ENCODE results near the gene STPG4.

Gene STPG4

GRCh38 chr2:47072018-47072691 is 83.0 kb downstream of the STPG4 start:
- peak overlapping the region; percentile 72 for H3K27ac ChIP-seq
- TF ChIP-seq, protein P1, sequence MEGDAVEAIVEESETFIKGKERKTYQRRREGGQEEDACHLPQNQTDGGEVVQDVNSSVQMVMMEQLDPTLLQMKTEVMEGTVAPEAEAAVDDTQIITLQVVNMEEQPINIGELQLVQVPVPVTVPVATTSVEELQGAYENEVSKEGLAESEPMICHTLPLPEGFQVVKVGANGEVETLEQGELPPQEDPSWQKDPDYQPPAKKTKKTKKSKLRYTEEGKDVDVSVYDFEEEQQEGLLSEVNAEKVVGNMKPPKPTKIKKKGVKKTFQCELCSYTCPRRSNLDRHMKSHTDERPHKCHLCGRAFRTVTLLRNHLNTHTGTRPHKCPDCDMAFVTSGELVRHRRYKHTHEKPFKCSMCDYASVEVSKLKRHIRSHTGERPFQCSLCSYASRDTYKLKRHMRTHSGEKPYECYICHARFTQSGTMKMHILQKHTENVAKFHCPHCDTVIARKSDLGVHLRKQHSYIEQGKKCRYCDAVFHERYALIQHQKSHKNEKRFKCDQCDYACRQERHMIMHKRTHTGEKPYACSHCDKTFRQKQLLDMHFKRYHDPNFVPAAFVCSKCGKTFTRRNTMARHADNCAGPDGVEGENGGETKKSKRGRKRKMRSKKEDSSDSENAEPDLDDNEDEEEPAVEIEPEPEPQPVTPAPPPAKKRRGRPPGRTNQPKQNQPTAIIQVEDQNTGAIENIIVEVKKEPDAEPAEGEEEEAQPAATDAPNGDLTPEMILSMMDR (conservative IDR thresholded peaks at IDR 0.05): no peak
- no peak for TF ChIP-seq ZFX (IDR thresholded peaks at IDR 0.05)

DNA sequence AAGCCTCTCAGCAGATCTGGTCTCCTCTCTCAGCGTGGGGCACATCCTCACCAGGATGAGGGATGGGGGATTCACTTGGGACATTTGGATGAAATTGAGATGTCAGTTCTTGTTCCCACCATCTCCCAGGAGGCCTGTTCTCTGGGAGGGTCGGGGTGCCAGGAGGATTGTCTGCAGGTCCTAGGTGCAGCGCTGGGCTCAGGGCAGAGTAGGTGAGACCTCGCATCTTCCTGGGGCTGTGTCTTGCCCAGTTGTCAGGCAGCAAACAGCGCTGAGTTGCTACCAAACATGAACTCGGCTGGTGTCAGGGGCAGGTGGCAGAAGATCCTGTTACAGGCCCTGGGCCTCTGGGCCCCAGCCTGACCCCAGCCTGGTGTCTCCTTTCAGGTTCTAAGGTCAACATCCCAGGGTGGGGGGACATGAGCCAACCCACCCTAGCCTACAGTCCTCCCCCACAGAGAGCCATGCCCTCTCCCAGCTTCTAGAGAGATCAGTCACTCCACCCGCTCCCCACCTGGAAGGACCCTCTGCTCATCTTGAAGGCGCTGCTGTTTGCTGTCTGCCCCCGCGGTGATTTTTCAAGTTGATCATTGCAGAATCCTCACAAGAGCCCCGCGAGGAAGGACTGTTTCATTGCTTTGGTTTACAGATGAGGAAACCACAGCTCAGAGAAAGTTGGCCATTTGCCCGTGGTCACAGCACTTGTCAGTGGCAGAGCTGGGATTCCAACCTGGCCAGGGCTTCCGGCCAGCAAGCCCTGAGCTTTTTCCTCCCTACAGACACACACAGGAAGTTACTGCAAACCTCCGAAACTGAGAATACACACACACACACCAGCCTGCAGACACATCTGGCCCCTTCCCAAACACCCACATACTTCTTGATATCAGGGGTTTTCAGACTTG is 83.9 kb downstream of the STPG4 start:
- no peak for TF ChIP-seq ZFX (IDR thresholded peaks at IDR 0.05)
- TF ChIP-seq, protein P1 (conservative IDR thresholded peaks at IDR 0.05): no peak
- H3K27ac ChIP-seq: peak overlapping the region; percentile 72

DNA sequence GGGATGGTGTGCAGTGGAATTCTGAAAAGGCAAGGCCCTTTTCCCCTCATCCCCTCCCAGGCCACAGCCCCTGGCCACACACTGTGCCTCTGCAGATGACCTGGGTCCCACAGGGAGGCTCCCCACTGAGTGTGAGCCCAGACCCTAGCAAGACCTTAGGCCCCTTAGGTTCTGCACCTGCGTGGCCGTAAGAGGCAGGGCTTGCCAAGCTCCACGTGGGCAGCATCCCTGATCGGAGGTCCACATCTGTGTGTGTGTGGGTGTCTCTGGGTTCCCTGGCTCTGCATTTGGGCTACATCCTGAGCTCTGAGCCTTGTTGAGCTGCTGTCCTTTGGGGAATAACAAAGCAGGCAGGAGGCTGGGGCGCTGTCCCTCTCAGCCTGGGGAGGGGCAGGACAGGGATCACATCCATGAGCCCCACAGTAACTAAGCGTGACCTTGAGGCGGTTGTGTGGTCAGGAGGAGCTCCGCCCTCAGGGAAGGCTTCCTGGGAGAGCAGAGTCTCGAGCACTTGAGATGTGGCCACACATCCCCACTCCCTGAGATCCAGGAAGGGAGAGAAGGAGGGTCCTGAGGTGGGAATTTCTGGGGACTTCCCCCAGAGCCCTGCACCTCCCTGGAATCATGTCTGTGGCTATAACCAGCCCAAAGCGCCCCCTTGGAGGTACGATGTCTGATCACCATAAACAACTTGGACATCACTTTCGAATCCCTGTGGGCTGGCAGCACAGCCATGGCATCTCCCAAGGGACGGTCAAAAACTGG is 84.8 kb downstream of the STPG4 start:
- peak overlapping the region; percentile 72 for H3K27ac ChIP-seq
- TF ChIP-seq, protein P1 (conservative IDR thresholded peaks at IDR 0.05): no peak
- TF ChIP-seq ZFX (IDR thresholded peaks at IDR 0.05): no peak

GRCh38 chr2:47069628-47070154 is 85.4 kb downstream of the STPG4 start:
- no peak for TF ChIP-seq ZFX (IDR thresholded peaks at IDR 0.05)
- TF ChIP-seq, protein P1 (conservative IDR thresholded peaks at IDR 0.05): no peak
- H3K27ac ChIP-seq: peak overlapping the region; percentile 72

DNA sequence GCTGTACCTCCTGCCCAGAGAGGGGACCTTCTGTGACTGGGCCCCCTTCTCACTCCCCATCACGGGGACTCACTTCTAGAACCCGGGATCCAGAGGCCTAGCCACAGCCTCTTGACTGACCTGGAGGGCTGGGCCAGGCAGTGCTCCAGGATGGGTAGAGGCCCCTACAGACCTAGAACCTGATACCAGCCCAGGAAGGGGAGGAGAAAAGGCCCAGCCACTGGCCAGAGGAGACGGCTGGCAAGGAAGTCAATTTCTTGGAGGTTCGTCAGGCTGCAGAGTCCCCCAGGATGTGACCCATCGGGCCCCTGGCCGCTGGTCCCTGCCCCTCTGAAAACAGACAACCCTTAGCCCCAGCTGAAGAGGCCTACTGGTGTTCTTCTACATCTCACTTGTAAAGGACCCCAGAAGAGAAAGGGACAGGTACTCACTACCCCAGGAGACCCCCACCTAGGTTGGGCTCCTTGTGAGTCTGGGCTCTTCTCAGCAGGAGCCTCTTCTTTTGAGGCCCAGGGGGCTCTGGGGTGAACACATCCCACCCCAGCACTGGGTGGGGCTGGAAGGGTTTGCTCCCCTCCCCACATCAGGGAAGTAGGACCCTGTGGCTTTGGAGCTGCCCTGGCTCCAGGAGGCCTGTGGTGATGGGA is 86.0 kb downstream of the STPG4 start:
- no peak for TF ChIP-seq ZFX (IDR thresholded peaks at IDR 0.05)
- TF ChIP-seq, protein P1 (conservative IDR thresholded peaks at IDR 0.05): no peak
- peak overlapping the region; percentile 72 for H3K27ac ChIP-seq

- TF ChIP-seq, protein P1 (conservative IDR thresholded peaks at IDR 0.05): no peak
- no peak for TF ChIP-seq ZFX (IDR thresholded peaks at IDR 0.05)
- no peak overlapping the region for H3K27ac ChIP-seq
Observed at GRCh38 chr2:47067788-47068407, 87.2 kb downstream of the STPG4 start.
